GM12874 (cell line): ENCODE data around the gene TANK.

Experiments
- CTCF ChIP-seq: IDR thresholded peaks from 2 replicates; pipeline ENCODE4 v1.5.1; 2011; ENCODE audit warnings: low read depth, mild to moderate bottlenecking, control low read depth, low read length, moderate library complexity; ENCODE audit not compliant: insufficient read depth

TANK gene

GRCh38 chr2:161161074-161161706, 962 bp downstream of the TANK start:
- TF ChIP-seq CTCF = no peak

- TF ChIP-seq CTCF = no peak
These were observed 3.2 kb downstream of the TANK start for GRCh38 chr2:161163440-161163839.

- TF ChIP-seq CTCF = no peak
These were observed 3.9 kb downstream of the TANK start for GRCh38 chr2:161164161-161164560.

GRCh38 chr2:161165266-161165665, 5.0 kb downstream of the TANK start:
- TF ChIP-seq CTCF = no peak

- TF ChIP-seq CTCF = no peak
These were observed 5.6 kb downstream of the TANK start for GRCh38 chr2:161165811-161166210.

GRCh38 chr2:161166538-161167409, 6.5 kb downstream of the TANK start:
- TF ChIP-seq CTCF = no peak

- no peak for TF ChIP-seq CTCF
These were observed 9.1 kb downstream of the TANK start for GRCh38 chr2:161169335-161169734.
